ENCODE data around the gene SPDYE17. TPM values are rescaled to one million over a fixed set of nuclear protein-coding genes. Genes with fewer than 3 reads are reported as not detected.
"Not testable (repeated sequence)": the region's sequence is repeated elsewhere in the genome, so short reads cannot be mapped to it uniquely, and the experiment has no call there.

Gene SPDYE17
- total RNA-seq, 1 donor from 2014 or later: not detected

DNA sequence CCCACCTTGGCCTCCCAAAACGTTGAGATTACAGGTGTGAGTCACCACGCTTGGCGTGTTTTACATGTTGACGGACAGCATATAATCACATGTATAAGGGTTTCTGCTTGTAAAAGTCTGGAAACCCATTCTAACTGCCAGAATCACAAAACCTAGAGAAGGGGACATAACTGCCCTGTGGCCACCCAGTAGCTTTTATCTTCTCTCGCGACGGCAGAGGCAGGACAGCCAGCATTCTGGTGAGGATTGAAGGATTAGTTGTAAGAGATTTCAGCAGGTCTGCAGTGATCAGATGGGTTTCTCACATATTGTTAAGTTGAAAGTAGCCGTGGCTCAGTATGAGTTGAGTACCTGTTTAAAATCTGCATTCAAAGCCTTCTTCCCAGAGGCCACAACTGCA is 59.8 kb downstream of the SPDYE17 start:
- DNase-seq (ENCODE audit: low read depth): not testable (repeated sequence)

Other genes starting within 250 kb of the SPDYE17 start
- gene SPDYE18, start 30.2 kb upstream of the SPDYE17 start, total RNA-seq: 0.55 TPM in 1 of 2 replicates, not detected in the other
- 10.8 and 13.2 TPM in 2 replicates for gene CCDC146, start 90.3 kb upstream of the SPDYE17 start, total RNA-seq
- gene FGL2, start 167.5 kb upstream of the SPDYE17 start, total RNA-seq: 0.30 and 1.0 TPM in 2 replicates

Data from renal cortical epithelial cell (primary cell).